Measurements from ENCODE around the gene ZNF609.
A peak's percentile ranks its signal among the peaks of the same experiment; 100 is the strongest.

The ZNF609 gene

GRCh38 chr15:64681424-64682024, 221.1 kb downstream of the ZNF609 start:
- ATAC-seq, result peak; percentile 94
- TF ChIP-seq ZFP30 (CRISPR knock-in tag; IDR thresholded peaks at IDR 0.05) (no peak), PPARA (CRISPR knock-in tag; IDR thresholded peaks at IDR 0.05; ENCODE audit: borderline replicate concordance) (no peak), ARNTL (CRISPR knock-in tag; IDR thresholded peaks at IDR 0.05; ENCODE audit: borderline replicate concordance, low read depth) (no peak), OSR1 (CRISPR knock-in tag; IDR thresholded peaks at IDR 0.05) (no peak), TCF4 (CRISPR knock-in tag; IDR thresholded peaks at IDR 0.05; ENCODE audit: borderline replicate concordance) (no peak), ESRRG (CRISPR knock-in tag; IDR thresholded peaks at IDR 0.05) (no peak), RARB (CRISPR knock-in tag; IDR thresholded peaks at IDR 0.05) (no peak), ISL1 (CRISPR knock-in tag; IDR thresholded peaks at IDR 0.05) (no peak)
- TF ChIP-seq, protein P1, sequence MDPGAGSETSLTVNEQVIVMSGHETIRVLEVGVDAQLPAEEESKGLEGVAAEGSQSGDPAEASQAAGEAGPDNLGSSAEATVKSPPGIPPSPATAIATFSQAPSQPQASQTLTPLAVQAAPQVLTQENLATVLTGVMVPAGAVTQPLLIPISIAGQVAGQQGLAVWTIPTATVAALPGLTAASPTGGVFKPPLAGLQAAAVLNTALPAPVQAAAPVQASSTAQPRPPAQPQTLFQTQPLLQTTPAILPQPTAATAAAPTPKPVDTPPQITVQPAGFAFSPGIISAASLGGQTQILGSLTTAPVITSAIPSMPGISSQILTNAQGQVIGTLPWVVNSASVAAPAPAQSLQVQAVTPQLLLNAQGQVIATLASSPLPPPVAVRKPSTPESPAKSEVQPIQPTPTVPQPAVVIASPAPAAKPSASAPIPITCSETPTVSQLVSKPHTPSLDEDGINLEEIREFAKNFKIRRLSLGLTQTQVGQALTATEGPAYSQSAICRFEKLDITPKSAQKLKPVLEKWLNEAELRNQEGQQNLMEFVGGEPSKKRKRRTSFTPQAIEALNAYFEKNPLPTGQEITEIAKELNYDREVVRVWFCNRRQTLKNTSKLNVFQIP (CRISPR knock-in tag; IDR thresholded peaks at IDR 0.05; ENCODE audit: borderline replicate concordance, low read depth), result no peak
- TF ChIP-seq, protein P2, sequence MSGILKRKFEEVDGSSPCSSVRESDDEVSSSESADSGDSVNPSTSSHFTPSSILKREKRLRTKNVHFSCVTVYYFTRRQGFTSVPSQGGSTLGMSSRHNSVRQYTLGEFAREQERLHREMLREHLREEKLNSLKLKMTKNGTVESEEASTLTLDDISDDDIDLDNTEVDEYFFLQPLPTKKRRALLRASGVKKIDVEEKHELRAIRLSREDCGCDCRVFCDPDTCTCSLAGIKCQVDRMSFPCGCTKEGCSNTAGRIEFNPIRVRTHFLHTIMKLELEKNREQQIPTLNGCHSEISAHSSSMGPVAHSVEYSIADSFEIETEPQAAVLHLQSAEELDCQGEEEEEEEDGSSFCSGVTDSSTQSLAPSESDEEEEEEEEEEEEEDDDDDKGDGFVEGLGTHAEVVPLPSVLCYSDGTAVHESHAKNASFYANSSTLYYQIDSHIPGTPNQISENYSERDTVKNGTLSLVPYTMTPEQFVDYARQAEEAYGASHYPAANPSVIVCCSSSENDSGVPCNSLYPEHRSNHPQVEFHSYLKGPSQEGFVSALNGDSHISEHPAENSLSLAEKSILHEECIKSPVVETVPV (CRISPR knock-in tag; IDR thresholded peaks at IDR 0.05), result no peak

DNA sequence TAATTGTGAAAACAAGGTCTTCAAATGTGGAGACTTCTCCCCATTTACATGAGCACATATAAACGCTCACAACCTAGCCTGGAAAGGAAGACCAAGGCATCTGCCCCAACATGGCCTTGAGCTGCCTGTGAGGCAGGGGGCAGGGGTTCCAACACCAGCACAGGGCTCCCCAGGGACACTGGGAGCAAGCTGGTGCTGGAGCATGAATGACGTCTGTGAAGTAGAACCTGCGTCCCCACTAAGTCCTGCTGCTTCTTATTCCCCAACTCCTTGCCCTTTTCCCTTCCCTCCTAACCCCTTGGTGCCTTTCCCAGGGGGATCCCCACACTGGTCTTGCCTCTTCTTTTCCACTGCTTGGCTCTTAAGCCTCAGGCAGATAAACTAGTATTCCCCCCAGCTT, 221.9 kb downstream of the ZNF609 start:
- TF ChIP-seq ZFP30 (CRISPR knock-in tag; IDR thresholded peaks at IDR 0.05) (no peak), PPARA (CRISPR knock-in tag; IDR thresholded peaks at IDR 0.05; ENCODE audit: borderline replicate concordance) (no peak), CREB5 (CRISPR knock-in tag; IDR thresholded peaks at IDR 0.05; ENCODE audit: low read depth) (no peak), ZC3H10 (CRISPR knock-in tag; IDR thresholded peaks at IDR 0.05) (no peak), TCF4 (CRISPR knock-in tag; IDR thresholded peaks at IDR 0.05; ENCODE audit: borderline replicate concordance) (no peak), ZFP3 (CRISPR knock-in tag; IDR thresholded peaks at IDR 0.05) (no peak), TOX (CRISPR knock-in tag; IDR thresholded peaks at IDR 0.05; ENCODE audit: borderline replicate concordance) (no peak)
- ATAC-seq, result no peak

GRCh38 chr15:64683378-64683777, 223.0 kb downstream of the ZNF609 start:
- ATAC-seq, result no peak

More at GRCh38 chr15:64683378-64683777, 223.0 kb downstream of the ZNF609 start:
- TF ChIP-seq ARNTL (CRISPR knock-in tag; IDR thresholded peaks at IDR 0.05; ENCODE audit: borderline replicate concordance, low read depth), result no peak
- no peak for TF ChIP-seq ZNF565 (CRISPR knock-in tag; conservative IDR thresholded peaks at IDR 0.05; ENCODE audit: low read depth)
- no peak for TF ChIP-seq ISL1 (CRISPR knock-in tag; IDR thresholded peaks at IDR 0.05)
- TF ChIP-seq PPARA (CRISPR knock-in tag; IDR thresholded peaks at IDR 0.05; ENCODE audit: borderline replicate concordance), result no peak
- TF ChIP-seq, protein P2 (CRISPR knock-in tag; IDR thresholded peaks at IDR 0.05), result no peak
- no peak for TF ChIP-seq OSR1 (CRISPR knock-in tag; IDR thresholded peaks at IDR 0.05)
- no peak for TF ChIP-seq BACH2 (CRISPR knock-in tag; IDR thresholded peaks at IDR 0.05; ENCODE audit: borderline replicate concordance)
- no peak for TF ChIP-seq ZFP30 (CRISPR knock-in tag; IDR thresholded peaks at IDR 0.05)
- TF ChIP-seq GLIS3 (CRISPR knock-in tag; IDR thresholded peaks at IDR 0.05), result no peak
- TF ChIP-seq ZFP3 (CRISPR knock-in tag; IDR thresholded peaks at IDR 0.05), result no peak
- no peak for TF ChIP-seq ZC3H10 (CRISPR knock-in tag; IDR thresholded peaks at IDR 0.05)
- no peak for TF ChIP-seq ZNF70 (CRISPR knock-in tag; IDR thresholded peaks at IDR 0.05)
- TF ChIP-seq, protein P1 (CRISPR knock-in tag; IDR thresholded peaks at IDR 0.05; ENCODE audit: borderline replicate concordance, low read depth), result no peak

All from SK-N-SH treated with all-trans-retinoic acid at 6 μM for 48 hours (cell line).